Natural killer cell treated with Interleukin-12 subunit alpha and Interleukin-12 subunit beta and Interleukin-15 and Interleukin-18, amount 100 ng/mL, for 72 hours (primary cell): ENCODE measurements around the gene PPP6C. TPM values are rescaled to one million over a fixed set of nuclear protein-coding genes. Genes with fewer than 3 reads are reported as not detected.
"Not testable (repeated sequence)": the region's sequence is repeated elsewhere in the genome, so short reads cannot be mapped to it uniquely, and the experiment has no call there.

Experiments used
- ATAC-seq, 2 donors: fragments of 150-1000 bp; cut with Tn5 transposase in 1 of 2; sonication (Bioruptor Pico), chemical (Tn5 transposase) in 1 of 2; 2 replicates each; pipeline ENCODE4 v1.10.0; 2021
- DNase-seq: peaks from one replicate; pipeline ENCODE4 v3.0.0; 2022; ENCODE audit warnings: low spot score
- H3K27ac Mint-ChIP-seq, 2 donors: 1 replicate in 1 of 2; 2 replicates in 1 of 2; pipeline ENCODE4 v1.8.0; 2022; ENCODE audit warnings: mixed read lengths in 2 of 2, mild to moderate bottlenecking in 1 of 2, moderate library complexity in 1 of 2
- H3K27me3 Mint-ChIP-seq, 2 donors: 1 replicate in 1 of 2; 2 replicates in 1 of 2; pipeline ENCODE4 v1.8.0; 2022; ENCODE audit warnings: mixed read lengths in 2 of 2
- H3K36me3 Mint-ChIP-seq: one replicate; pipeline ENCODE4 v1.8.0; 2022; ENCODE audit warnings: mixed read lengths
- H3K4me1 Mint-ChIP-seq, 2 donors: 1 replicate in 1 of 2; 2 replicates in 1 of 2; pipeline ENCODE4 v1.8.0; 2022; ENCODE audit warnings: low read depth in 2 of 2, mixed read lengths in 2 of 2, mild to moderate bottlenecking in 1 of 2
- H3K4me3 Mint-ChIP-seq: one replicate; pipeline ENCODE4 v1.8.0; 2022; ENCODE audit warnings: mixed read lengths
- H3K9me3 Mint-ChIP-seq: 2 replicates; pipeline ENCODE4 v1.8.0; 2022; ENCODE audit warnings: mixed read lengths
- total RNA-seq, 2 donors: library from RNA; stranded (reverse); gene quantifications; one replicate each; pipeline ENCODE4 v1.2.3, GENCODE V29; 2022

PPP6C gene
- total RNA-seq, 2 donors from 2014 or later, result 47.5 to 50.5 TPM

DNA sequence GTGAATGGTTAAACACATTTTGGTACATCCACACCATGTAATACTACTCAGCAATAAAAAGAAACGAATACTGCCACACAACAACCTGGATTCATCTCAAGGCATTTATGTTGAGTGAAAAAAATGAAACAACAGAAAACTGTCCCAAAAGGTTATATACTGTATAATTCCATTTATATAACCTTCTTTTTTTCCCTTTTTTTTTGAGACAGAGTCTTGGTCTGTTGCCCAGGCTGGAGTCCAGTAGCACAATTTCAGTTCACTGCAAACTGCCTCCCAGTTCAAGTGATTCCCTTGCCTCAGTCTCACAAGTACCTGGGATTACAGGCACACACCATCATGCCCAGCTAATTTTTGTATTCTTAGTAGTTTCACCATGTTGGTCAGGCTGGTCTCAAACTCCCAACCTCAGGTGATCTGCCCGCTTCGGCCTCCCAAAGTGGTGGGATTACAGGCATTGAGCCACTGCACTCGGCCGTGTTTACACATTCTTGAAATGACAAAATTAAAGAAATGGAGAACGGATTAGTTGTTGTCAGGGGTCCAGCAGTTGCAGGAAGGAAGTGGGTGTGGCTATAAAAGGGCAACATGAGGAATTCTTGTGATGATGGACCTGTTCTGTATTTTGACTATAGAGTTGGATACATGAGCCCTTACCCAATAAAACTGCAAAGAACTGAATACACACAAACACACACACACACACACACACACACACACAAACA, 17.4 kb downstream of the PPP6C start:
- Mint-ChIP-seq H3K4me1 (peaks cover 30 to 33% of the 10 kb centered on the region in 2 donors), H3K27ac (no peak overlapping the region), H3K27me3 (no peaks in the 10 kb centered on the region), H3K9me3 (no peaks in the 10 kb centered on the region), H3K36me3 (peaks cover 4% of the 10 kb centered on the region), H3K4me3 (no peak overlapping the region)
- ATAC-seq (no peak), DNase-seq (no peak)

DNA sequence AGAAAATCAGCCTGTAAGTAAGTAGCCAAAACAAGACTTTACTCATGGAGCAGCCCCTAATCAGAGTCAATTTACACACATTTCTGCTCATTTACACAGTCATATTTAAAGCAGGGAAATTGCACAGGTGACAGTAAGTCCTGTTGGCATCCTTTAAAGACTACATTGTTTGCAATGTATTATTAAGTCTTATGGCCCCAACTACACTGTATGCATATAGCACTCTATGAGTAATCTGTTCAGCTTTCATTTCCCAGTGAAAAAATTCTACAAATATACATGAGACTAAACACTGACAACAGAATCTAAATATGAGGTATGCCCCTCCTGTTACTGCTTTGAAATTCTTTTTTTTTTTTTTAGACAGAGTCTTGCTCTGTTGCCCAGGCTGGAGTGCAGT, 19.7 kb downstream of the PPP6C start:
- no peaks in the 10 kb centered on the region for H3K9me3 Mint-ChIP-seq
- H3K36me3 Mint-ChIP-seq, result peaks cover 4% of the 10 kb centered on the region
- H3K27ac Mint-ChIP-seq, result no peak overlapping the region
- no peaks in the 10 kb centered on the region for H3K27me3 Mint-ChIP-seq
- ATAC-seq (no peak), DNase-seq (no peak)
- peaks cover 19% of the 10 kb centered on the region in 2 donors for H3K4me1 Mint-ChIP-seq
- no peak overlapping the region for H3K4me3 Mint-ChIP-seq

DNA sequence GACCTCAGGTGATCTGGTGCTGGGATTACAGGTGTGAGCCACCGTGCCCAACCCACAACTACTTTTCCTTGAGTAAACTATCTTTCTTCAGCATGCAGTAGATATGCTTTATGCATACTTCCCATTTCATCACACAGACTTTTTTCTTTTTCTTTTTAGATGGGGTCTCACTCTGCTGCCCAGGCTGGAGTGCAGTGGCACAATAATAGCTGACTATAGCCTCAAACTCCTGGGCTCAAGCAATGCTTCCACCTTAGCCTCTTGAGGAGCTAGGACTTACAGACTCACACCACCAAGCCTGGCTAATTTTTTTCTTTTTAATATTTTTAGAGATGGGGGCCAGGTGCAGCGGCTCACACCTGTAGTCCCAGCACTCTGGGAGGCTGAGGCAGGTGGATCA, 22.8 kb downstream of the PPP6C start:
- Mint-ChIP-seq H3K4me3 (no peak overlapping the region), H3K9me3 (no peaks in the 10 kb centered on the region), H3K27me3 (no peaks in the 10 kb centered on the region), H3K27ac (no peak overlapping the region), H3K36me3 (peaks cover 4% of the 10 kb centered on the region), H3K4me1 (peaks cover 7 to 8% of the 10 kb centered on the region in 2 donors)
- ATAC-seq (no peak), DNase-seq (no peak)

DNA sequence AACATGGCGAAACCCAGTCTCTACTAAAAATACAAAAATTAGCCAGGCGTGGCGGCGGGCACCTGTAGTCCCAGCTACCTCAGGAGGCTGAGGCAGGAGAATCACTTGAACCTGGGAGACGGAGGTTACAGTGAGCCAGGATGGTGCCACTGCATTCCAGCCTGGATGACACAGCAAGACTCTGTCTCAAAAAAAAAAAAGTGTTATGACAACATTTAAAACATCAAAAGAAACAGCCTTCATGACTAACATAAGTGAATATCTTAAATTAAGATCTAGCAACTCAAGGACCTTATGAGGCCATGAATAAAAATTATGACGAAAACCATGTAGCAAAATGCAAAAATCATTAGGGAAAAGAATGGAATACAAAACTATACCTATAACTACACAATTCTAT, 26.7 kb downstream of the PPP6C start:
- not testable (repeated sequence) for ATAC-seq

DNA sequence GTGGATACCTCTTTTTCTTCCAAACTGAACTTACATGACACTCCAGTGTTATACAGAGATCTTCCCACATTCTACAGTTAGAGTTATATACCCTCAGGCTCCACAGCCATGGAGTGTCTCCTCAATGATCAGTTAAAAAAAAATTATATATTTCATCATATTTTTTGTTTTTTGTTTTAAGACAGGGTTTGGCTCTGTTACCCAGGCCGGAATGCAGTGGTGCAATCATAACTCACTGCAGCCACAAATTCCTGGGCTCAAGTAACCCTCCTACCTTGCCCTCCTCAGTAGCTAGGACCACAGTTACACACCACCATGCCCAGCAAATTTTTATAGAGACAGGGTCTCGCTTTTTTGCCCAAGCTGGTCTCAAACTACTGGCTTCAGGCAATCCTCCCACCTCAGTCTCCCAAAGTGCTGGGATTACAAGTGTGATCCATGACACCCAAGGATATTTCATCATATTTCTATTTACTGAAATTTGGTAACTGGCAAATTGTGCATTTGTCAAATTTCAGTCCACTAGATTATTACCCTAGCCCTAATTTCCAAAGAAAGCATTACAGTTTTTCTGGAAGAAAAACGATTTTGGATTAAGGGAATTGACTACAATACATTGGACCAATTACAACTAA, 28.2 kb downstream of the PPP6C start:
- Mint-ChIP-seq H3K36me3 (no peaks in the 10 kb centered on the region), H3K9me3 (no peaks in the 10 kb centered on the region), H3K27me3 (no peaks in the 10 kb centered on the region), H3K27ac (peak overlapping the region in 1 of 2 donors; percentile 49), H3K4me1 (peaks cover 0 to 7% of the 10 kb centered on the region in 2 donors), H3K4me3 (no peak overlapping the region)
- DNase-seq, result no peak
- ATAC-seq, result no peak

More for the DNA sequence above, 26.7 kb downstream of the PPP6C start:
- H3K27ac Mint-ChIP-seq, H3K4me1 Mint-ChIP-seq, H3K9me3 Mint-ChIP-seq, H3K36me3 Mint-ChIP-seq, DNase-seq, H3K27me3 Mint-ChIP-seq, H3K4me3 Mint-ChIP-seq: not testable (repeated sequence)

DNA sequence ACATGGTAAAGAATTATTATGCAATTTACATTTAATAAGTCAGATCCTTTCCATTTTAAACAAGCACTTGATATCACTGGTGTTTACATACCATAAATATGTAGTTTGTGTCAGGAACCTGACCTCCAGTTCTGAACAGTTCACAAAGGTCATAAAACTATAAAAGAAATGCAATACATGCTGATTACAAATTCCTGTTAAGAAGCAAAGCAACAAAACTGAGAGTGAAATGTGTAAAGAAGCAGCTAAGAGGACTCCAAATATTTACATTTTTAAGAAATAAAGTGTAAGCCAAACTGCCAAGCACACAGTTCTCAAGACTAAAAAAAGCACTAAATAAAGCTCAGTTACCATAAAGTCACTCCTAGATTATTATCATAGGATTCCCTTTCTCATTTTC, 28.9 kb downstream of the PPP6C start:
- Mint-ChIP-seq H3K36me3 (no peaks in the 10 kb centered on the region), H3K4me3 (no peak overlapping the region), H3K27ac (peak overlapping the region in 1 of 2 donors; percentile 49), H3K27me3 (no peaks in the 10 kb centered on the region), H3K9me3 (no peaks in the 10 kb centered on the region), H3K4me1 (peaks cover 0 to 7% of the 10 kb centered on the region in 2 donors)
- no peak for DNase-seq
- no peak for ATAC-seq

DNA sequence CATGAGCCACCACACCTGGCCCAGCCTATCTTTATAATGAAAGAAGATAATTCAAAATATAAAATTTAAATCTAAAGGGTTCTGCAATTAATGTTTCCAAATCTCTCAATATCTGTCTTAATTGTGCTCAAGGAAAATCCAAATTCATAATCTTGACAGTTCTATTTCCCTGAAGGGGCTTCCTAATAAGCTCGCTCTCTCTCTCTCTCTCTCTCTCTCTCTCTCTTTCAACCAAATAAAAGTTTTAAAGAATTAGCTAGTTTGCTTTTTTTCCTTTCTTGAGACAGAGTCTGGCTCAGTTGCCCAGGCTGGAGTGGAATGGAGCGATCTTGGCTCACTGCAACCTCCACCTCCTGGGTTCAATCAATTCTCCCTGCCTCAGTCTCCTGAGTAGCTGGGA, 33.1 kb downstream of the PPP6C start:
- Mint-ChIP-seq H3K4me1 (peaks cover 0 to 7% of the 10 kb centered on the region in 2 donors), H3K27me3 (no peaks in the 10 kb centered on the region), H3K4me3 (no peak overlapping the region), H3K27ac (no peak overlapping the region), H3K36me3 (peaks cover under 1% of the 10 kb centered on the region), H3K9me3 (no peaks in the 10 kb centered on the region)
- no peak for ATAC-seq
- DNase-seq, result no peak

DNA sequence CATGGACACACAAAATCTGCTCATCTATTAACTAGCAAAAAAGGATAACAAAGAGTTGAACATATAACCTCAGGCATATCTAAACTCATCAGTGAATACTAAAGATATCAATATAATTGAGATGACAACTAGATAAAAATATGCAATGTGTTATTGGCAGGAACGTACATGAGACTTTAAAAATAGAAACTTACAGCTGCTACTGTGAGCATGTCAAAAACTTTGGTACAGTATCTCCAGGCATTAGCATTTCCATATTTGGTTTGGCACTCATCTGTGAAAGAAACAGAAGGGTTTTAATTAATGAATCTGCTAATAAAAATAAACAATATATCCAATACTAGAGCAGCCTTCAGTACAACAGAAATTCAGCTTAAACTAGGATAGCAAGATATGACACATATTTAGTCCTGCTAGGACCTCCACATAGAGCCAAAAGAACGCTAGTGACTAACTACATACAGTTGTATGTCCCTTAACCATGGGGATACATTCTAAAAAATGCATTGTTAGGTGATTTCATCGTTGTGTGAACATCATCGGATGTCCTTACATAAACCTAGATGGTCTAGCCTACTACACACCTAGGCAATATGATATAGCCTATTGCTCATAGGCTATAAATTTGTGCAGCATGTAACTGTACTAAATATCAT, 35.8 kb downstream of the PPP6C start:
- Mint-ChIP-seq H3K4me3 (no peak overlapping the region), H3K36me3 (peaks cover 7% of the 10 kb centered on the region)

DNA sequence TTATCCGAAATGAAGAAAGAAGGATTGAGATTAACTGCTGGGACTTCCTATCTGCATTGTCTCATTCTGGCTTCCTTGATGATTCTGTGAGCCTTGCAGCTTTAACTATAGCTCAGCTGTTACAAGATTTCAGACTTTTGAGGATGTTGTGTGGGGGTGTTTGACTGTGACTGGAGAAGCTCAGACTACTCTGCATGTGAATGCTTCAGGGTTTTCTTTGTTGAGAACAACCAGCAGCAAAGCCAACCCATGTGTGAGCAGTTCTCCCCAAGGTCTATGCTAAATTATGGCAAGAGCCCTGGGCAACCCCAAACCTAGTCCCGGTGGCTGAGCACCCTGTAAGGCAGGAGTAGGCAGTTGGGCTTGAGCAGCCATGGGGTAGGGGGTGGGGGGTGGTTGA, 37.9 kb downstream of the PPP6C start:
- ATAC-seq, result no peak
- Mint-ChIP-seq H3K4me1 (no peaks in the 10 kb centered on the region), H3K9me3 (no peaks in the 10 kb centered on the region)

More for the DNA sequence above, 35.8 kb downstream of the PPP6C start:
- H3K27ac Mint-ChIP-seq, result no peak overlapping the region
- H3K27me3 Mint-ChIP-seq, result no peaks in the 10 kb centered on the region
- H3K4me1 Mint-ChIP-seq, result no peaks in the 10 kb centered on the region
- no peak for DNase-seq
- ATAC-seq, result no peak
- H3K9me3 Mint-ChIP-seq, result no peaks in the 10 kb centered on the region

DNA sequence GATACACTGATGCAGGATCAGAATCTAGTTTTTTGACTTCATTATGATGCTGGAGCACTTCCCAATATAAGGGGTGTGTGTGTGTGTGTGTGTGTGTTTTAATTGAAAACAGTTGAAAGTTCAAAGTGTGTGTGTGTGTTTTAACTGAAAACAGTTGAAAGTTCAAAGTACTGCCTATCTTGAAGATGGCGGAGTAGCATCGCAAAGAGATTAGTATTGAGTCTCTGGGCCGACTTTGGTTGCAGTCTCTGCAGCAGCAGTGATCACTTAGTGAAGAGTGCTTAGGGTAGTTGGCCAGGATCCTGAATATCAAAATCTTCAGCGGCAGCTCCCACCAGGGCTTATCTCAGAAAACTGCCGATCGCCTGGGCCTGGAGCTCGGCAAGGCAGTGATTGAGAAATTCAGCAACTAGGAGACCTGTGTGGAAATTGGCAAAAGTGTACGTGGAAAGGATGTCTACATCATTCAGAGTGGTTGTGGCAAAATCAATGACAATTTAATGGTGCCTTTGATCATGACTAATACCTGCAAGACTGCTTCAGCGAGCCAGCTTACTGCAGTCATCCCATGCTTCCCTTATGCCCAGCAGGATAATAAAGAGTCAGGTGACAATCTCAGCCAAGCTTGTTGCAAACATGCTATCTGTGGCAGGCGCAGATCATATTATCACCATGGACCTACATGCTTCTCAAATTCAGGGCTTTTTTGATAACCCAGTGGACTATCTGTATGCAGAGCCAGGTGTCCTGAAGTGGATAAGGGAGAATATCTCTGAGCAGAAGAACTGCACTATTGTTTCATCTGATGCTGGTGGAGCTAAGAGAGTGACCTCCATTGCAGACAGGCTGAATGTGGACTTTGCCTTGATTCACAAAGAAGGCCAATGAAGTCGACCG, 39.0 kb downstream of the PPP6C start:
- no peaks in the 10 kb centered on the region for H3K4me1 Mint-ChIP-seq
- no peaks in the 10 kb centered on the region for H3K9me3 Mint-ChIP-seq
- no peak overlapping the region for H3K27ac Mint-ChIP-seq
- peaks cover 7% of the 10 kb centered on the region for H3K36me3 Mint-ChIP-seq
- no peak for DNase-seq
- no peak for ATAC-seq
- no peaks in the 10 kb centered on the region for H3K27me3 Mint-ChIP-seq
- no peak overlapping the region for H3K4me3 Mint-ChIP-seq

More for the DNA sequence above, 37.9 kb downstream of the PPP6C start:
- peaks cover 7% of the 10 kb centered on the region for H3K36me3 Mint-ChIP-seq
- no peaks in the 10 kb centered on the region for H3K27me3 Mint-ChIP-seq
- DNase-seq, result no peak
- no peak overlapping the region for H3K27ac Mint-ChIP-seq
- no peak overlapping the region for H3K4me3 Mint-ChIP-seq

DNA sequence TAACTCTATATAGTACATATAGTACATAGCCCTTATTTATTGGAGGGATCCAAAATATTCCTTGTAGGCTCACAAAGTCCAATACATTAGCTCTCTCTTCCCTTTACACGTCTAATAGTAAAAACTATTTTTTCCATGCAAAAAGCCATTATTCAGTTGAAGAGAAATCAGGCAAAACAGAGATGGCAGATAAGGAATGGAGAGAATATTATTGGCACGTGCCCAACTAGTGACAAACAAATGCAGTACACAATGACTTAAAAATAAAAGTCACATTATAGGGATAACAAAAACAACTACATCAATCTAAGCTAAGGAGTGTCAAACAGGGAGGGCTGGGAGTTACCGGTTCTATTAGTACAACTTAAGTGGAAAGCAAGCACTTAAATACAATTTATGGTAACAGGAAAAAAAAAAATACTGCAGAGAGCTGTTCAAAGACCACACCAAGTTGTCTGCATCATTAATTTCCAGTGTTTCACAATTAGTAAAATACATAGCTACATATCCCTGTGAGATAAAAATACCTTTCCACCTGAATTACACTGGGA, 42.1 kb downstream of the PPP6C start:
- ATAC-seq, result no peak
- Mint-ChIP-seq H3K36me3 (peaks cover 7% of the 10 kb centered on the region), H3K4me1 (peaks cover 10 to 11% of the 10 kb centered on the region in 2 donors), H3K9me3 (no peaks in the 10 kb centered on the region), H3K27me3 (no peaks in the 10 kb centered on the region), H3K27ac (no peak overlapping the region), H3K4me3 (no peak overlapping the region)
- no peak for DNase-seq

DNA sequence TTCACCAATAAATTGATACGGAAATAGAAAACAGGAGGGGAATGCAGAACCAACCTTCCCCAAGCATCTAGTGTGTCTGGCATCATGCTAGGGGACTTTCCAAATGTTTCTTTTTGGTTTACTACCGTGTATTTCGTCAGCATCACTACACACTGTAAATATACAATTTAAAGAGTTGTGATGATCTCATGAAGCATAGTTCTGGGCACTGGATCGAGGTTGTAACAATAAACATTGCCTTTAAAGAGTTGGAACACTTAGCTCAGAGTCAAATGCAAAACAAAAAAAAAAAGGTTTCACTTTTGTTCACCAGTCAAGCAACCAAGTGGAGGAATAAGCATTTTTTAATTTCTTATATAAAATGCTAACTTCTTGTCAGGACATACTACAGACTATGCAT, 43.4 kb downstream of the PPP6C start:
- DNase-seq (no peak), ATAC-seq (no peak)
- Mint-ChIP-seq H3K27ac (no peak overlapping the region), H3K4me1 (peaks cover 15 to 17% of the 10 kb centered on the region in 2 donors), H3K36me3 (peaks cover 3% of the 10 kb centered on the region), H3K9me3 (no peaks in the 10 kb centered on the region), H3K27me3 (no peaks in the 10 kb centered on the region), H3K4me3 (no peak overlapping the region)

DNA sequence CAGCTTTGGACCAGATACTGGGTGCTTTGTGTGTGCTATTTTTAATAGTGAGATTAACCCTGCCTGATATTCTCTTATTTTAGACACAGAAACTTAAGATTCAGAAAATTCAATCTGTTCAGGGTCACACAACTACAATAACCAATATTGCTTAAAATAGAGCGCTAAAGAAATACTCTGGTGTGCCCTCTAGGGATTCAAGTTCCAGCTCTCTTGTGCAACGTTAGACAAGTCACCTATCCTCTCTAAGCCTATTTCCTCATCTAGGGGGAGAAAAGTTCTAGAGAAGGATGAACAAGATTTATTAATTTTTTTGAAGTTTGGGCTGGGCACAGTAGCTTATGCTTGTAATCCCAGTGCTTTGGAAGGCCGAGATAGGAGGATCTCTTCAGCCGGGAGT, 44.2 kb downstream of the PPP6C start:
- Mint-ChIP-seq H3K4me3 (no peak overlapping the region), H3K27ac (no peak overlapping the region), H3K4me1 (peaks cover 15 to 17% of the 10 kb centered on the region in 2 donors), H3K36me3 (no peaks in the 10 kb centered on the region), H3K9me3 (no peaks in the 10 kb centered on the region), H3K27me3 (no peaks in the 10 kb centered on the region)
- DNase-seq (no peak), ATAC-seq (no peak)
